OCI-LY1 (cell line): ENCODE data around the gene SNRNP27.

Experiments
- H2AFZ ChIP-seq: fragments of 200-600 bp; sonication (generic), shearing (Covaris generic); 2 replicates; pipeline ENCODE4 v1.6.0; 2014; ENCODE audit warnings: antibody characterized with exemption, mild to moderate bottlenecking, low read length
- H3F3A ChIP-seq: fragments of 200-600 bp; sonication (generic), shearing (Covaris generic); 2 replicates; pipeline ENCODE4 v1.6.0; 2014; ENCODE audit warnings: mild to moderate bottlenecking, antibody characterized with exemption, low read length, moderate library complexity; ENCODE audit not compliant: insufficient read depth
- H3K27ac ChIP-seq: fragments of 200-600 bp; sonication (generic); 2 replicates; pipeline ENCODE4 v1.5.1; 2014; ENCODE audit warnings: low read length, mixed run types, mild to moderate bottlenecking, low read depth; ENCODE audit not compliant: poor library complexity, severe bottlenecking
- H3K27me3 ChIP-seq: fragments of 200-600 bp; sonication (generic); 2 replicates; pipeline ENCODE4 v1.6.0; 2014; ENCODE audit warnings: antibody characterized with exemption, mild to moderate bottlenecking, low read length, moderate library complexity; ENCODE audit not compliant: insufficient read depth
- H3K36me3 ChIP-seq: fragments of 200-600 bp; sonication (generic); 2 replicates; pipeline ENCODE4 v1.6.1; 2014; ENCODE audit warnings: mild to moderate bottlenecking, antibody characterized with exemption, low read length, moderate library complexity, mixed read lengths; ENCODE audit not compliant: insufficient read depth
- H3K4me1 ChIP-seq: fragments of 200-600 bp; sonication (generic); 2 replicates; pipeline ENCODE4 v1.5.1; 2014; ENCODE audit warnings: mild to moderate bottlenecking, low read length, moderate library complexity; ENCODE audit not compliant: insufficient read depth, severe bottlenecking
- H3K4me2 ChIP-seq: fragments of 200-600 bp; sonication (generic), shearing (Covaris generic); 2 replicates; pipeline ENCODE4 v1.6.1; 2014; ENCODE audit warnings: low read length
- H3K4me3 ChIP-seq: fragments of 200-600 bp; sonication (generic); 2 replicates; pipeline ENCODE4 v1.5.1; 2014; ENCODE audit warnings: low read length, low read depth, mild to moderate bottlenecking, mixed read lengths; ENCODE audit not compliant: poor library complexity, severe bottlenecking
- H3K79me2 ChIP-seq: fragments of 200-600 bp; shearing (Covaris generic); 2 replicates; pipeline ENCODE4 v1.6.1; 2016; ENCODE audit warnings: mixed run types, low read length, mixed read lengths; ENCODE audit not compliant: insufficient read depth
- H3K9ac ChIP-seq: fragments of 200-600 bp; sonication (generic), shearing (Covaris generic); 2 replicates; pipeline ENCODE4 v1.6.1; 2014; ENCODE audit warnings: mild to moderate bottlenecking, low read length, mixed read lengths
- H3K9me2 ChIP-seq: fragments of 200-600 bp; sonication (generic), shearing (Covaris generic); 2 replicates; pipeline ENCODE4 v1.6.1; 2014; ENCODE audit warnings: low read depth, mild to moderate bottlenecking, low read length, mixed read lengths
- H3K9me3 ChIP-seq: fragments of 200-600 bp; shearing (Covaris generic); 2 replicates; pipeline ENCODE4 v1.6.1; 2014; ENCODE audit warnings: low read length, mixed read lengths
- H4K20me1 ChIP-seq: fragments of 200-600 bp; sonication (generic), shearing (Covaris generic); 2 replicates; pipeline ENCODE4 v1.6.0; 2016; ENCODE audit warnings: mild to moderate bottlenecking, low read length; ENCODE audit not compliant: insufficient read depth
- CTCF ChIP-seq: fragments of 200-600 bp; sonication (generic), shearing (Covaris generic); IDR thresholded peaks from 2 replicates; pipeline ENCODE4 v1.5.1; 2017; ENCODE audit warnings: mild to moderate bottlenecking, antibody characterized with exemption, low read length, moderate library complexity, mixed read lengths
- EZH2 ChIP-seq: fragments of 200-600 bp; sonication (generic), shearing (Covaris generic); IDR thresholded peaks from 2 replicates; pipeline ENCODE4 v1.8.0; 2017; ENCODE audit warnings: borderline replicate concordance, mixed run types, mild to moderate bottlenecking, antibody characterized with exemption, low read length, moderate library complexity, mixed read lengths

SNRNP27 gene

DNA sequence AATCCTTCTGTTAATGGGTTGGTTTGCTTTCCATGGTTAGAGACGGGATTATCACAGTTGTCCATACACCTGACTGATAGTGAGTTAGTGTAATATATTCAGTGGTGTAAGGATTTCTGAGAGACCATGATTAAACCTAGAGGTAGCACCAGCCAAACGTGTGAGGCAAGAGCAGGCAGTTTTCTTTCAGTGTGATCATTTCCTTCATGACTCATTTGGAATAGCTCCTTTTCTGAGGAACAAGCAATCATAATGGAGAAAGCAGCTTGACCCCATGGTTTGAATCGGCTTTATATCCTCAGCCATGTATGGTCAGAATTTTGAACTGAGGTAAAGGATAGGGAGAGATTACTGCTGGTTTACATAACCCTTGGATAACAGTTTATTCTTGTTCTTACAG lies 24.1 kb downstream of the SNRNP27 start:
- peaks cover 4% of the 10 kb centered on the region; the same call in 1 of the 2 replicates for H3K79me2 ChIP-seq
- no peaks in the 10 kb centered on the region for H3K9me2 ChIP-seq
- H3K4me2 ChIP-seq, result peak overlapping the region; percentile 3; the same call in 1 of the 2 replicates
- H3K4me1 ChIP-seq, result peaks cover 48% of the 10 kb centered on the region
- H3K36me3 ChIP-seq, result peaks cover 45% of the 10 kb centered on the region
- no peaks in the 10 kb centered on the region for H3K9me3 ChIP-seq
- H4K20me1 ChIP-seq, result no peaks in the 10 kb centered on the region
- H2AFZ ChIP-seq, result no peak overlapping the region
- no peak overlapping the region; the same call in 1 of the 2 replicates for H3K9ac ChIP-seq
- no peak overlapping the region for H3K4me3 ChIP-seq
- TF ChIP-seq CTCF (no peak), EZH2 (no peak)
- H3K27me3 ChIP-seq, result no peaks in the 10 kb centered on the region
- no peak overlapping the region for H3K27ac ChIP-seq
- H3F3A ChIP-seq, result 0 out of 2 replicates have a peak, but pooled peaks cover 5% of the 10 kb centered on the region

GRCh38 chr2:69918401-69918800 lies 24.6 kb downstream of the SNRNP27 start:
- Histone ChIP-seq H2AFZ (no peak overlapping the region), H4K20me1 (no peaks in the 10 kb centered on the region), H3K9me3 (no peaks in the 10 kb centered on the region), H3K36me3 (peaks cover 50% of the 10 kb centered on the region), H3K9ac (no peak overlapping the region; the same call in 1 of the 2 replicates), H3K4me1 (peaks cover 43% of the 10 kb centered on the region), H3K27me3 (no peaks in the 10 kb centered on the region), H3K27ac (no peak overlapping the region), H3K4me3 (no peak overlapping the region), H3K9me2 (no peaks in the 10 kb centered on the region), H3F3A (no peaks in the 10 kb centered on the region), H3K79me2 (peaks cover 4% of the 10 kb centered on the region; the same call in 1 of the 2 replicates), H3K4me2 (peak overlapping the region; percentile 3; the same call in 1 of the 2 replicates)
- TF ChIP-seq EZH2, result no peak
- TF ChIP-seq CTCF, result no peak

GRCh38 chr2:69923116-69923515 lies 29.4 kb downstream of the SNRNP27 start:
- no peaks in the 10 kb centered on the region for H3K79me2 ChIP-seq
- H3K9me3 ChIP-seq, result no peaks in the 10 kb centered on the region
- H3K4me3 ChIP-seq, result no peak overlapping the region
- no peak overlapping the region for H3K9ac ChIP-seq
- H3F3A ChIP-seq, result no peaks in the 10 kb centered on the region
- TF ChIP-seq CTCF, result no peak
- no peaks in the 10 kb centered on the region for H4K20me1 ChIP-seq
- peaks cover 63% of the 10 kb centered on the region for H3K36me3 ChIP-seq
- no peaks in the 10 kb centered on the region for H3K27me3 ChIP-seq
- H3K27ac ChIP-seq, result no peak overlapping the region
- H3K4me2 ChIP-seq, result no peak overlapping the region
- peaks cover 8% of the 10 kb centered on the region for H3K4me1 ChIP-seq
- H3K9me2 ChIP-seq, result no peaks in the 10 kb centered on the region
- H2AFZ ChIP-seq, result no peak overlapping the region
